HepG2 (cell line): Measurements from ENCODE around the gene INTS6. TPM values are rescaled to one million over a fixed set of nuclear protein-coding genes. Genes with fewer than 3 reads are reported as not detected.

ENCODE experiments used
- ATAC-seq: fragments of 200-7000 bp; cut with Tn5 transposase; 3 replicates; pipeline ENCODE4 v1.9.1; 2020; ENCODE audit warnings: mild to moderate bottlenecking, moderate library complexity
- BruUV-seq: library from RNA; stranded (reverse); fragments of 400-500 nt; replicated peaks from 2 replicates; lab custom pipeline; 2021; lab: Mats Ljungman, UMichigan
- CTCF ChIA-PET: fragments of 300-600 bp; formaldehyde crosslinking; extraction: SDS; loops from one replicate; lab custom pipeline; 2021; ENCODE audit warnings: low total read pairs, inconsistent platforms, low intra/inter-chr PET ratio; lab: Yijun Ruan, JAX
- POLR2A ChIA-PET: fragments of 350-600 bp; sonication (Branson Sonifier 250); formaldehyde crosslinking; loops from one replicate; lab custom pipeline; 2020; ENCODE audit warnings: antibody characterized with exemption, inconsistent platforms; lab: Yijun Ruan, JAX
- DNase-seq: peaks from one replicate; pipeline ENCODE4 v3.0.0-alpha.2; 2015; ENCODE audit warnings: low spot score
- FAIRE-seq: peaks from 3 replicates; lab custom pipeline; 2011; peaks lifted over from hg19 to GRCh38; lab: Jason Lieb, UNC
- H2AFZ ChIP-seq: one replicate; pipeline ENCODE4 v1.6.1; 2011; ENCODE audit warnings: low read length, inconsistent platforms
- H3K27ac ChIP-seq: fragments of 300-600 bp; 3 replicates; pipeline ENCODE4 v1.8.0; 2011; ENCODE audit warnings: mixed run types, mild to moderate bottlenecking, mixed read lengths, low read length, inconsistent platforms; ENCODE audit not compliant: insufficient read depth; ENCODE audit errors: extremely low read length
- H3K27me3 ChIP-seq, 2 experiments: fragments of 200-600 bp in 1 of 2; 2 replicates in 1 of 2; 3 replicates in 1 of 2; pipeline versions ENCODE4 v1.6.0 to v1.8.0; 2011; ENCODE audit warnings: low read length in 2 of 2, mild to moderate bottlenecking in 2 of 2, moderate library complexity in 2 of 2, inconsistent platforms in 1 of 2; ENCODE audit not compliant: insufficient read depth in 2 of 2, control insufficient read depth in 1 of 2
- H3K36me3 ChIP-seq, 2 experiments: fragments of 200-600 bp in 1 of 2; replicated peaks in 1 of 2; 2 replicates in 1 of 2; 3 replicates in 1 of 2; pipeline versions ENCODE4 v1.5.1 to v1.8.0; 2011; ENCODE audit warnings: low read length in 2 of 2, inconsistent platforms in 1 of 2; ENCODE audit not compliant: insufficient read depth in 2 of 2, control insufficient read depth in 1 of 2
- H3K4me1 ChIP-seq: 2 replicates; pipeline ENCODE4 v1.5.1; 2012; ENCODE audit warnings: low read length, inconsistent platforms; ENCODE audit not compliant: insufficient read depth
- H3K4me2 ChIP-seq: 2 replicates; pipeline ENCODE4 v1.6.0; 2011; ENCODE audit warnings: low read depth, low read length, inconsistent platforms
- H3K4me3 ChIP-seq, 3 experiments: fragments of 200-600 bp in 1 of 3; sonication (generic), shearing (Covaris generic) in 1 of 3; replicated peaks in 1 of 3; 2 replicates each; pipeline ENCODE4 v1.5.1; 2011 to 2016; ENCODE audit warnings: low read length in 3 of 3, inconsistent platforms in 2 of 3, low read depth in 2 of 3, mild to moderate bottlenecking in 2 of 3, control low read depth in 1 of 3, mixed read lengths in 1 of 3; ENCODE audit not compliant: insufficient read depth in 1 of 3
- H3K79me2 ChIP-seq: one replicate; pipeline ENCODE4 v1.6.1; 2011; ENCODE audit warnings: low read length, inconsistent platforms; ENCODE audit not compliant: insufficient read depth
- H3K9ac ChIP-seq: 2 replicates; pipeline ENCODE4 v1.6.0; 2011; ENCODE audit warnings: mild to moderate bottlenecking, low read depth, low read length, inconsistent platforms; ENCODE audit not compliant: insufficient read depth
- H3K9me3 ChIP-seq: 2 replicates; pipeline ENCODE4 v1.5.1; 2012; ENCODE audit warnings: mild to moderate bottlenecking, low read length
- H4K20me1 ChIP-seq: 2 replicates; pipeline ENCODE4 v1.6.0; 2011; ENCODE audit warnings: inconsistent platforms, mild to moderate bottlenecking, low read length, moderate library complexity; ENCODE audit not compliant: insufficient read depth
- ATAD3A ChIP-seq: sonication (generic); formaldehyde crosslinking; IDR thresholded peaks from 2 replicates; pipeline ENCODE4 v1.4.0; 2020; ENCODE audit warnings: missing genetic modification reagents
- FOXK2 ChIP-seq: fragments of 450-650 bp; IDR thresholded peaks from 2 replicates; pipeline ENCODE4 v1.6.1; 2016
- HNRNPLL ChIP-seq: fragments of 200-400 bp; formaldehyde crosslinking; IDR thresholded peaks from 2 replicates; pipeline ENCODE4 v1.6.1; 2017; ENCODE audit warnings: mild to moderate bottlenecking, low read depth, low read length; ENCODE audit not compliant: poor library complexity, severe bottlenecking
- KLF12 ChIP-seq: sonication (generic); formaldehyde crosslinking; IDR thresholded peaks from 2 replicates; pipeline ENCODE4 v1.4.0; 2020; ENCODE audit warnings: missing genetic modification reagents, borderline replicate concordance
- MATR3 ChIP-seq: sonication (generic); formaldehyde crosslinking; IDR thresholded peaks from 2 replicates; pipeline ENCODE4 v1.4.0; 2020; ENCODE audit warnings: missing genetic modification reagents
- PHF8 ChIP-seq: sonication (generic); formaldehyde crosslinking; IDR thresholded peaks from 2 replicates; pipeline ENCODE4 v1.5.0; 2020; ENCODE audit warnings: missing genetic modification reagents
- RCOR2 ChIP-seq: IDR thresholded peaks from 2 replicates; pipeline ENCODE4 v1.6.1; 2016; ENCODE audit warnings: missing biosample characterization, missing genetic modification reagents
- SKI ChIP-seq: fragments of 450-650 bp; IDR thresholded peaks from one replicate; pipeline ENCODE4 v1.6.1; 2018; ENCODE audit warnings: mild to moderate bottlenecking; ENCODE audit not compliant: partially characterized antibody
- THAP8 ChIP-seq: sonication (generic); formaldehyde crosslinking; IDR thresholded peaks from 2 replicates; pipeline ENCODE4 v1.5.1; 2020; ENCODE audit warnings: missing genetic modification reagents, mild to moderate bottlenecking, borderline replicate concordance
- ZBTB1 ChIP-seq: sonication (generic); formaldehyde crosslinking; IDR thresholded peaks from 2 replicates; pipeline ENCODE4 v1.4.0; 2020; ENCODE audit warnings: missing genetic modification reagents, borderline replicate concordance
- ZKSCAN5 ChIP-seq: sonication (generic); formaldehyde crosslinking; IDR thresholded peaks from 2 replicates; pipeline ENCODE4 v1.5.1; 2020; ENCODE audit warnings: mild to moderate bottlenecking, missing genetic modification reagents
- ZNF329 ChIP-seq: sonication (generic); formaldehyde crosslinking; IDR thresholded peaks from 2 replicates; pipeline ENCODE4 v1.9.0; 2021; ENCODE audit warnings: low read depth, mild to moderate bottlenecking, missing genetic modification reagents
- ZNF333 ChIP-seq: sonication (generic); formaldehyde crosslinking; IDR thresholded peaks from 2 replicates; pipeline ENCODE4 v1.4.0; 2020; ENCODE audit warnings: mild to moderate bottlenecking, missing genetic modification reagents, borderline replicate concordance
- ZNF362 ChIP-seq: sonication (generic); formaldehyde crosslinking; IDR thresholded peaks from 2 replicates; pipeline ENCODE4 v1.4.0; 2020; ENCODE audit warnings: missing genetic modification reagents, mild to moderate bottlenecking, borderline replicate concordance
- ZNF543 ChIP-seq: sonication (generic); formaldehyde crosslinking; IDR thresholded peaks from 2 replicates; pipeline ENCODE4 v1.4.0; 2020; ENCODE audit warnings: mild to moderate bottlenecking, missing genetic modification reagents
- ZNF850 ChIP-seq: sonication (generic); formaldehyde crosslinking; conservative IDR thresholded peaks from 2 replicates; pipeline ENCODE4 v1.9.0; 2021; ENCODE audit warnings: mild to moderate bottlenecking, missing genetic modification reagents
- ZXDC ChIP-seq: sonication (generic); formaldehyde crosslinking; IDR thresholded peaks from 2 replicates; pipeline ENCODE4 v1.5.0; 2020; ENCODE audit warnings: mild to moderate bottlenecking, missing genetic modification reagents
- in situ Hi-C: cut with HindIII; loops from 2 replicates; pipeline ENCODE4 v1.10.0; 2017; ENCODE audit warnings: low pct_unique_long_range_greater_than_20kb; ENCODE audit not compliant: extremely low pct_ligation_motif_present
- intact Hi-C: fragments of 100-400 bp; cut with micrococcal nuclease; formaldehyde crosslinking; loops from one replicate; pipeline ENCODE4 v1.10.0; 2022; ENCODE audit not compliant: unreplicated experiment
- polyA plus RNA-seq, 8 experiments: library from polyadenylated mRNA; depleted of rRNA in 3 of 8; stranded (reverse) in 7 of 8; unstranded in 1 of 8; fragments of >200 nt; fragmentation: Illumina TruSeq in 4 of 8; extraction: Trizol in 4 of 8; gene quantifications; 2 replicates each; pipeline versions ENCODE4 v1.2.1 to v1.2.3, GENCODE V29; 2011 to 2016; ENCODE audit warnings: low read depth in 4 of 8, missing spikeins in 1 of 8, mixed read lengths in 1 of 8; ENCODE audit not compliant: insufficient read depth in 1 of 8
- total RNA-seq, 5 experiments: library from RNA; depleted of rRNA; stranded (reverse); fragments of >200 nt; fragmentation: Illumina TruSeq; extraction: Trizol; gene quantifications; 2 replicates each; pipeline ENCODE4 v1.2.3, GENCODE V29; 2016; ENCODE audit warnings: low read depth in 1 of 5
- TF ChIP-seq, protein P1 (sequence below): sonication (generic); formaldehyde crosslinking; IDR thresholded peaks from 2 replicates; pipeline ENCODE4 v1.5.0; 2020; ENCODE audit warnings: missing genetic modification reagents

INTS6 gene
- total and polyA plus RNA-seq, 2 of the 13 experiments (the other 11 are each of a cell fraction or from before 2014, with no cell fraction given), result 27.9 to 38.4 TPM

DNA sequence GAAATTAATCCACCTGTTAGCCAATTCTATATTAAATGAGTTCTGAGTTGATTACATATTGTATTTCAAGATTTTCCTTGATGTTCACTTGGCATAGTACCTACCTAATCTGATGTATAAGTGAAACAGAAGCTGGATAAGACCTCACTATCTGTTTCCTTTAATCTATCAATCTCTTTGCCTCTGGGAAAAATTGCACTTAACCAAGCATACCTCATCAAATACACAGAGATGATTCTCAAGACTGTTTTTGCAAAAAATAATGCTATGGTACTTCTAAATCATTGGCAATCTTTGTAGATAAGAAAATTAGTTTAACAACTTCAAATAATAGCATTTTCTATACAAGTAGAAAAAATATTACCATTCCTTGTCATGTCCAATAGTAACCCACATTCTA lies 58.1 kb downstream of the INTS6 start:
- POLR2A ChIA-PET, result no interaction called here
- no peak overlapping the region for H2AFZ ChIP-seq
- no peak overlapping the region for H3K4me2 ChIP-seq
- H3K27ac ChIP-seq, result no peak overlapping the region
- peaks cover 42% of the 10 kb centered on the region for H4K20me1 ChIP-seq
- ATAC-seq (no peak), FAIRE-seq (no peak), DNase-seq (no peak)
- no peaks in the 10 kb centered on the region for H3K27me3 ChIP-seq
- CTCF ChIA-PET, result no interaction called here
- intact Hi-C loops (no loop called here), in situ Hi-C loops (no loop called here)
- no peaks in the 10 kb centered on the region for H3K9me3 ChIP-seq
- BruUV-seq, result no TSS peak
- no peak overlapping the region for H3K4me3 ChIP-seq
- peaks cover 0 to 12% of the 10 kb centered on the region in 2 experiments; a peak in 3 of 5 replicates for H3K36me3 ChIP-seq
- TF ChIP-seq PHF8 (CRISPR knock-in tag) (no peak), ZNF543 (CRISPR knock-in tag) (no peak), ZNF333 (no peak), ZNF329 (CRISPR knock-in tag) (no peak), ZNF362 (no peak), RCOR2 (CRISPR knock-in tag) (no peak), FOXK2 (no peak), MATR3 (CRISPR knock-in tag) (no peak), THAP8 (no peak), ATAD3A (CRISPR knock-in tag) (no peak), ZXDC (CRISPR knock-in tag) (no peak), ZBTB1 (CRISPR knock-in tag) (no peak), HNRNPLL (no peak), KLF12 (no peak), ZKSCAN5 (CRISPR knock-in tag) (no peak), SKI (no peak), ZNF850 (no peak)
- TF ChIP-seq, protein P1, sequence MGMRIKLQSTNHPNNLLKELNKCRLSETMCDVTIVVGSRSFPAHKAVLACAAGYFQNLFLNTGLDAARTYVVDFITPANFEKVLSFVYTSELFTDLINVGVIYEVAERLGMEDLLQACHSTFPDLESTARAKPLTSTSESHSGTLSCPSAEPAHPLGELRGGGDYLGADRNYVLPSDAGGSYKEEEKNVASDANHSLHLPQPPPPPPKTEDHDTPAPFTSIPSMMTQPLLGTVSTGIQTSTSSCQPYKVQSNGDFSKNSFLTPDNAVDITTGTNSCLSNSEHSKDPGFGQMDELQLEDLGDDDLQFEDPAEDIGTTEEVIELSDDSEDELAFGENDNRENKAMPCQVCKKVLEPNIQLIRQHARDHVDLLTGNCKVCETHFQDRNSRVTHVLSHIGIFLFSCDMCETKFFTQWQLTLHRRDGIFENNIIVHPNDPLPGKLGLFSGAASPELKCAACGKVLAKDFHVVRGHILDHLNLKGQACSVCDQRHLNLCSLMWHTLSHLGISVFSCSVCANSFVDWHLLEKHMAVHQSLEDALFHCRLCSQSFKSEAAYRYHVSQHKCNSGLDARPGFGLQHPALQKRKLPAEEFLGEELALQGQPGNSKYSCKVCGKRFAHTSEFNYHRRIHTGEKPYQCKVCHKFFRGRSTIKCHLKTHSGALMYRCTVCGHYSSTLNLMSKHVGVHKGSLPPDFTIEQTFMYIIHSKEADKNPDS (CRISPR knock-in tag), result no peak
- peaks cover 13% of the 10 kb centered on the region for H3K4me1 ChIP-seq
- H3K79me2 ChIP-seq, result peaks cover 80% of the 10 kb centered on the region
- H3K9ac ChIP-seq, result no peak overlapping the region
